Omental fat pad (tissue), 4 donors: ENCODE results near the gene FOXP1. TPM values are rescaled to one million over a fixed set of nuclear protein-coding genes. Genes with fewer than 3 reads are reported as not detected.

Experiments used
- ATAC-seq: fragments of 150-250 bp; one replicate; pipeline ENCODE4 v1.9.1; 2016; ENCODE audit warnings: mild to moderate bottlenecking, moderate library complexity; ENCODE audit not compliant: low FRiP score
- DNase-seq: peaks from one replicate; pipeline ENCODE4 v3.0.0-alpha.2; 2019; ENCODE audit warnings: low spot score
- total RNA-seq, 4 donors: library from RNA; depleted of rRNA; stranded (reverse); fragments of >200 nt; gene quantifications; one replicate each; pipeline ENCODE4 v1.1.0, GENCODE V29; 2016
- TF ChIP-seq, protein P1 (sequence below), 3 donors: fragments of 450-650 bp; IDR thresholded peaks; one replicate each; pipeline ENCODE4 v1.5.1; 2016 to 2017; ENCODE audit warnings: antibody characterized with exemption in 3 of 3, mild to moderate bottlenecking in 3 of 3, moderate library complexity in 2 of 3

FOXP1 gene
- total RNA-seq, 4 donors from 2014 or later, result 72.4 to 128 (median 76.7) TPM

DNA sequence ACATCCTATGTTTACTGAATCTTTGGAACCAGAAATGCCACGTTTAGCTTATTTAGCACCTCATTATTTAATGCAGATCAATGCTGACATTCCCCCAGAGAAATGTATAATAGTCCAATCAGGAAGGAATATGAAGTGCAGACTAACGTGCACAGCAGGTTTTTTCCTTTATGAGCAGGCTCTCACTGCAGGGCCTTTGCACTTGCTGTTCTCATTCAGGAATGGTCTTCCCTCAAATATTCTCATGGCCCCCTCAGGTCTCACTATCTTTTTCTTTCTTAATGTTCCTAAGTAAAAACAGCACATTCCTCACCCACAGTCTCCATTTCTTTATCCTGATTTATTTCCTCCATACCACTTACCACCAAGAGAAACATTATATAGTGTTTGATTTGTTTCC, 174.6 kb downstream of the FOXP1 start:
- no peak for DNase-seq
- ATAC-seq, result no peak
- TF ChIP-seq, protein P1, sequence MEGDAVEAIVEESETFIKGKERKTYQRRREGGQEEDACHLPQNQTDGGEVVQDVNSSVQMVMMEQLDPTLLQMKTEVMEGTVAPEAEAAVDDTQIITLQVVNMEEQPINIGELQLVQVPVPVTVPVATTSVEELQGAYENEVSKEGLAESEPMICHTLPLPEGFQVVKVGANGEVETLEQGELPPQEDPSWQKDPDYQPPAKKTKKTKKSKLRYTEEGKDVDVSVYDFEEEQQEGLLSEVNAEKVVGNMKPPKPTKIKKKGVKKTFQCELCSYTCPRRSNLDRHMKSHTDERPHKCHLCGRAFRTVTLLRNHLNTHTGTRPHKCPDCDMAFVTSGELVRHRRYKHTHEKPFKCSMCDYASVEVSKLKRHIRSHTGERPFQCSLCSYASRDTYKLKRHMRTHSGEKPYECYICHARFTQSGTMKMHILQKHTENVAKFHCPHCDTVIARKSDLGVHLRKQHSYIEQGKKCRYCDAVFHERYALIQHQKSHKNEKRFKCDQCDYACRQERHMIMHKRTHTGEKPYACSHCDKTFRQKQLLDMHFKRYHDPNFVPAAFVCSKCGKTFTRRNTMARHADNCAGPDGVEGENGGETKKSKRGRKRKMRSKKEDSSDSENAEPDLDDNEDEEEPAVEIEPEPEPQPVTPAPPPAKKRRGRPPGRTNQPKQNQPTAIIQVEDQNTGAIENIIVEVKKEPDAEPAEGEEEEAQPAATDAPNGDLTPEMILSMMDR (IDR thresholded peaks at IDR 0.05), result no peak

DNA sequence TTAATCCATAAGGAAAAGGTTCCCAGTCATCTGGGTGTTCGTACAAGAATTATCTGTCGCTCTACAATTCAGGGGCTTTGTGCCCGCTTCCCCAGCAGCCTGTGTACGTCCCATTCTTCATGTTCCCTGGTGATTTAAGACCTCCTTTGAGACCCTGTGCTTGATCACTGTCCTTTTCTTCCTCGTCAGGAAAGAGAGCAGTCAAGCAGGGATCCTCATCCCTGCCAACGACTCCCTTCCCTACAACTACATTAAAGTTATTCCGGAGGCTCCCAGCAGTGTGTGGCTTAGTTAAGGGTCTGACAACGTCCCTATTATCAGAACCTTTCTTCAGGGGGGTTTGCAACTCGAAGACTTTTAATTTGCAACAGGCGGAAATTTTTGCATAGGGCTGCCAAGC, 175.7 kb downstream of the FOXP1 start:
- DNase-seq (no peak), ATAC-seq (no peak)
- TF ChIP-seq, protein P1 (IDR thresholded peaks at IDR 0.05), result no peak

DNA sequence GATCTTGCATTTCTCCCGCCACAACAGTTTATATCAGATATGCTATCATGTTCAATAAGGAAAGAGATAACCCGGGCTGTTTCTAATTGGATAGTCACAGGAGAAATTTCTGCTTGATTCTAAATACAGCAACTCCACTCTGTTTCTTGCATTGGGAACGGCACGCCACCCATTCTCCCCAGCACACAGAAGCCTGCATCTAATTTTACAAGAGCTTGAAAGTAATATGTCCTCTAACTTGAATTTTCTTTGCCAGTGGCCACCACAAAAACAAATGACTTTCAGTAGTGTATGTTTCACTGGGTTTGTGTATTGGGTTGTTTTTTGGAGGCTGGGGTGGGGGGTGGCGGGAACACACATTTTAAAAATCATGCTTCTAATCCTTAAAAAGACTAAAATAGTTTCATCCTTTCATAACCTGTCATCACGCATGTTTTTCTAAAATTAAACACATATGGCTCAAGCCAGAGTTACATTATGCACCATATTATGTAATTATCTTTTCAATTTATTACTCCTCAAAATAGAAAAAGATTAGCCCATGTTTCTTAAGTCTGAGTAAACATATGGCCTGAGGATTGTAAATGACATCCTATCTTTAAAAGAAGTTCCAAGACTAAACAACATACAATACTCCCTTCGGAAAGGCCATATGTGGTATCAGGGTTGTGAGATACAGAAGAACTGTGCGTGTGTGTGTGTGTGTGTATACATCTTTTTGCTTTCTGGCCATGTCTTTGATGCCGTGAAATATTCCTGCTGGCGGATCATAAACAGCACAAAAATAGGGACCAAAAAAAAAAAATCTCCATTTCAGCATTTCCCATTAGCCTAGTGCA, 176.3 kb downstream of the FOXP1 start:
- TF ChIP-seq, protein P1 (IDR thresholded peaks at IDR 0.05), result no peak
- DNase-seq (no peak), ATAC-seq (no peak)

DNA sequence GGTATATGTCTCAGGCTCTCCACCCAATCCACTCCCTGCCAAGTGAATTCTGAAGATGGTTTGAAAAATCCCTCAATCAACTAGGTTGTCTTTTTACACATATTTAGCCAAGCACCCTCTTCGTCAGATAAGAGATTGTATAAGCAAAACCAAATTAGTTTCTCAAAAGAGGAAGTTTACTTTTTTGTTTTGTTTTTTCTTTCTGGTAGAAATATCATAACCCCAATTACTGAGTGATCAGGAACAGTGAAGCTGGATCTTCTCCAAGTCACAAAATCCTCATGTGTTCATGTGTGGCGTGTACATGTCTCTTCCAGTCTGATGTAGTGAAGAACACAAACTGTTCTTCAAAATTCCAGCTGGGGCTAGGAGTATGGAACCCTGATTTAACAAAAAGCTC, 180.6 kb downstream of the FOXP1 start:
- DNase-seq, result no peak
- no peak for ATAC-seq
- TF ChIP-seq, protein P1 (IDR thresholded peaks at IDR 0.05), result no peak

DNA sequence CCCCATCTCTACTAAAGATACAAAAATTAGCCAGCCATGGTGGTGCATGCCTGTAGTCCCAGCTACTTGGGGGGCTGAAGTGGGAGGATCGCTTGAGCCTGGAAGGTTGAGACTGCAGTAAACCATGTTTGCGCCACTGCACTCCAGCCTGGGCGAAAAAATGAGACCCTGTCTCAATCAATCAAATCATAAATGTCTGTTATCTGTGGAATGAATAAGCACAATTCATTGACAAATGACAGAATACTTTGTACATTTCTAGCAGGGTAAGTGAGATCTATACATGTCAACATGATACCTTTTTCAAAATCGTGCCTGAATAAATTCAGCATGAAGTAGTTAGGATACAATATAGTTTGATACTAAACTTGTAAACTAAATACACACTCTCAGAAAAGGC, 181.2 kb downstream of the FOXP1 start:
- TF ChIP-seq, protein P1 (IDR thresholded peaks at IDR 0.05), result no peak
- no peak for ATAC-seq
- no peak for DNase-seq

DNA sequence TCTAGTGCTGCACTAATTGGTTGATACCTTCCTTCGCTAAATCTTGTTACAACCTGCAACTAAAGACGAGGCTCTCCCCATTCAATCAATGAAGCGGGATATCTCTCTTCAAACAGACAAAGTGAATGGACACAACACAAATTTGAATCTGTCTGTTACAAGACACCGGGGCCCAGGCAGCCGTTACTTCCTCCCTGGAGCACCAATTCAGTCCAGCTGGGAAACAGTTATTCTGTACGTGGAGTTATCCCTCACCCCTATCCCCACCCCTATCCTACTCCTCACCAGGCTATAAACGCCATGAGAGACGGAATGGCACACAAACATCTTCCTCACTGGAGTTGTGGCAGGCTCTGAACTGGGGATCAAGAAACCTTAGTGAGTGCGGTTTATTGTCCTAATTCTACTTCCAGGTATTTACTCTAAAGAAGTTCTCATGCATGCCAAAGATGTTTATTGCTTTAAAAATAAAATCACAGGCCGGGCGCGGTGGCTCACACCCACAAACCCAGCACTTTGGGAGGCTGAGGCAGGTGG, 181.8 kb downstream of the FOXP1 start:
- DNase-seq (no peak), ATAC-seq (no peak)
- TF ChIP-seq, protein P1 (IDR thresholded peaks at IDR 0.05), result no peak

DNA sequence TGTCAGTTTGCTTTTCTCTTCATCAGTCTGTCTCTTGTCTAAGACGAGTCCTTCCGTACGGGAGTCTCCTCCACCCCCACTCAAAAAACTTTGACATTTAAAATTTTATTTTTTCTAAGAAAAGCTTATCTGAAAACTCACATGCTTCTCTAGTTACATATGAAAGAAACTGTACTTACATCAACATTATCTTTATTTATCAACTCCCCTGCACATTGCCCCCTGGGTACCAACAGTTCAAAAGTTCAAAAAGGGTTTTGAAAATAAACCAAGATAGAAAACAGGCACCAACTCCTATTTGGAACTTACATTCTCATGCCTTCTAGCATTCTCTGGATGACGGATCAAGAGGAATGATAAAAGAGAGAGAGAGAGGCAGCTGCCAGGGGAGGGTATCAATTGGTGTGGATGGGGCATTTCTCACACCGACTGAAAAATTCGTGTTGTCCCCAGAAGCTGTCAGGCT, 182.5 kb downstream of the FOXP1 start:
- no peak for ATAC-seq
- DNase-seq, result no peak
- TF ChIP-seq, protein P1 (IDR thresholded peaks at IDR 0.05), result no peak
